Nephron (organoid): ENCODE data around the gene LRRC25.

Experiments
- H3K27ac Mint-ChIP-seq, 3 experiments: 2 replicates each; pipeline ENCODE4 v1.8.0; 2020; ENCODE audit warnings: mixed read lengths in 3 of 3, mild to moderate bottlenecking in 2 of 3, moderate library complexity in 1 of 3
- H3K27me3 Mint-ChIP-seq: 2 replicates; pipeline ENCODE4 v1.8.0; 2021; ENCODE audit warnings: low read depth, mild to moderate bottlenecking, moderate library complexity, mixed read lengths
- H3K36me3 Mint-ChIP-seq: 2 replicates; pipeline ENCODE4 v1.8.0; 2020; ENCODE audit warnings: low read depth, mixed read lengths
- H3K4me1 Mint-ChIP-seq: 2 replicates; pipeline ENCODE4 v1.8.0; 2020; ENCODE audit warnings: mixed read lengths
- H3K4me3 Mint-ChIP-seq, 3 experiments: 2 replicates each; pipeline ENCODE4 v1.8.0; 2020; ENCODE audit warnings: mild to moderate bottlenecking in 3 of 3, mixed read lengths in 3 of 3, moderate library complexity in 2 of 3
- H3K9me3 Mint-ChIP-seq: 2 replicates; pipeline ENCODE4 v1.8.0; 2020; ENCODE audit warnings: mixed read lengths
- TF ChIP-seq, protein P1 (sequence below), 3 experiments: fragments of 200-600 bp; sonication (generic); IDR thresholded peaks; one replicate each; pipeline ENCODE4 v1.5.0; 2021; ENCODE audit warnings: antibody characterized with exemption in 3 of 3; ENCODE audit not compliant: unreplicated experiment in 3 of 3

Gene LRRC25

DNA sequence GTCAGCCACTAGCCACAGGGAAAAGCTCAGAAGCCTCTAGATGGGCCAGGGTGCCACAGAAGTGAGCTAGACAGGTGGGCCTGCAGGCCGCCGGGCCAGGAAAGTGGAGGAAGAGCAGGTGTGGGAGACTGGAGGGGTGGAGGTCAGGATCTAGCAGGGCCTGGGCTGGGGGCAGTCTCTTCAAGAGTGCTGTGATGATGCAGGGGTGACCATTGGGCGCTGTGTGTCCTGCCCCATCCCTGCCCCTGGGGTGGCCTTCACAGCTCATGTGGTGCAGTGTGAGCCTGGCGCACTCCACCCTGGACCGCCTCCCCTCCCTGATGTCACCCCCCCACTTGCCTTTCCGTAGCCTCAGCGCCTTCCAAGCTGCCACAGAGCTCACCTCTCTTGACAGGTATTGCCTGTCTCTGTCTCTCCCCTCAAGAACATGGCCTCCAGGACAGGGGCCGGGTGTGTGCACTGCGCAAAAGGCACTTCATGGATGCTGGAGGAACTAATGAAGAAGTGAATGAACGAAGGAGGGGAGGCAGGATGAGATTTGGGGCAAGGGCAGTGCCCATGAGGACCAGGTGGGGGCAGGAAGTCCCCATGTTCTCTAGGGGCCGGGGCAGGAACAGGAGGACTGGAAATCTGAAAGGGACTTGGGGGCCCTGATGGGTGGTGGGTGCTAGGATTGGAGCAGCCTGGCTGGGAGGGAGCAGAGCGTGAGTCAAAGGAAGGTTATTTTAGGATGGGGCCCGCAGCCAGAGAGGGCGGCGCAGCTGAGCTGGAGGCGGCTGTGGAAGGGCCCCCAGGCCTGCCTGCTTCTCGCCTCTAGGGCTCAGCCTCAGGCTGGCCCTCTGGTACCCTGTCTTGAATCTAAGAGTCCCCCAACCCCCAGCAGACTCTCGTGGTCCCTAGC is 28.3 kb upstream of the LRRC25 start:
- Mint-ChIP-seq H3K9me3 (no peaks in the 10 kb centered on the region), H3K4me3 (peak overlapping the region; percentile 19 to 38 (median 24)), H3K4me1 (peaks cover 46% of the 10 kb centered on the region), H3K27me3 (no peaks in the 10 kb centered on the region), H3K36me3 (peaks cover 4% of the 10 kb centered on the region), H3K27ac (peak overlapping the region; percentile 15 to 59 (median 53))
- TF ChIP-seq, protein P1, sequence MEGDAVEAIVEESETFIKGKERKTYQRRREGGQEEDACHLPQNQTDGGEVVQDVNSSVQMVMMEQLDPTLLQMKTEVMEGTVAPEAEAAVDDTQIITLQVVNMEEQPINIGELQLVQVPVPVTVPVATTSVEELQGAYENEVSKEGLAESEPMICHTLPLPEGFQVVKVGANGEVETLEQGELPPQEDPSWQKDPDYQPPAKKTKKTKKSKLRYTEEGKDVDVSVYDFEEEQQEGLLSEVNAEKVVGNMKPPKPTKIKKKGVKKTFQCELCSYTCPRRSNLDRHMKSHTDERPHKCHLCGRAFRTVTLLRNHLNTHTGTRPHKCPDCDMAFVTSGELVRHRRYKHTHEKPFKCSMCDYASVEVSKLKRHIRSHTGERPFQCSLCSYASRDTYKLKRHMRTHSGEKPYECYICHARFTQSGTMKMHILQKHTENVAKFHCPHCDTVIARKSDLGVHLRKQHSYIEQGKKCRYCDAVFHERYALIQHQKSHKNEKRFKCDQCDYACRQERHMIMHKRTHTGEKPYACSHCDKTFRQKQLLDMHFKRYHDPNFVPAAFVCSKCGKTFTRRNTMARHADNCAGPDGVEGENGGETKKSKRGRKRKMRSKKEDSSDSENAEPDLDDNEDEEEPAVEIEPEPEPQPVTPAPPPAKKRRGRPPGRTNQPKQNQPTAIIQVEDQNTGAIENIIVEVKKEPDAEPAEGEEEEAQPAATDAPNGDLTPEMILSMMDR (IDR thresholded peaks at IDR 0.05; ENCODE audit: unreplicated experiment in 3 of 3), result no peak

DNA sequence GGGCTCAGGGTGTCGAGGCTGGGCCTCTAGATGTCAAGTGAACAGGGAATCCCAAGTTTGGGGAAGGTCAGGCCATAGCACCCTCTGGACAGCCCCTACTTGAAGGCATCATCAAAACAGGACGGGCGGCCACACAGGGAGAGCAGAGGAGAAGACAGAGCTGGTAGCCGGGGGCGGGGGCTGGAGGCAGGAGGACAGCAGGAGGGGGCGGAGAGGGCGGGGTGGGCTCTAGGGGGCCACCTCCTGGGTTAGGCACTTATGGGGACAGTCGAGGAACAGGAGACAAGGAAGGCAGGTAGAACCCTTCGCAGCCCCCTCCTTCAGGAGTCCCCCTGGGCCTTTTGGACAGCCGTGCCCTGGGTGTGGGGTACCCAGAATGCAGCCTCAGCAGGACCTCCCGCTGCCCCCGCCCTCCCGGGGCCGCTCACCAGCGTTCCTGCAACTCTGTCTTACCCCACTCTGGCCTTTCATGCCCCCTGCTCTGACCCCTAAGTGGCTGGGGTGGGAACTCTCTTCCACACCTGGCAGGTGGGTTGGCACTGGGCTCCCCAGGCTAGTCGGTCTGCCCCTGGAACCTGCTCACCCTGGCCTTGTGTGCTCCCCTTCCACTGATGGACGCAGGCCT is 27.6 kb upstream of the LRRC25 start:
- peak overlapping the region in 1 of 3 experiments; percentile 38 for H3K4me3 Mint-ChIP-seq
- no peaks in the 10 kb centered on the region for H3K27me3 Mint-ChIP-seq
- H3K9me3 Mint-ChIP-seq, result no peaks in the 10 kb centered on the region
- peaks cover 4% of the 10 kb centered on the region for H3K36me3 Mint-ChIP-seq
- peak overlapping the region in 1 of 3 experiments; percentile 59 for H3K27ac Mint-ChIP-seq
- TF ChIP-seq, protein P1 (IDR thresholded peaks at IDR 0.05; ENCODE audit: unreplicated experiment in 3 of 3), result no peak
- peaks cover 46% of the 10 kb centered on the region for H3K4me1 Mint-ChIP-seq

DNA sequence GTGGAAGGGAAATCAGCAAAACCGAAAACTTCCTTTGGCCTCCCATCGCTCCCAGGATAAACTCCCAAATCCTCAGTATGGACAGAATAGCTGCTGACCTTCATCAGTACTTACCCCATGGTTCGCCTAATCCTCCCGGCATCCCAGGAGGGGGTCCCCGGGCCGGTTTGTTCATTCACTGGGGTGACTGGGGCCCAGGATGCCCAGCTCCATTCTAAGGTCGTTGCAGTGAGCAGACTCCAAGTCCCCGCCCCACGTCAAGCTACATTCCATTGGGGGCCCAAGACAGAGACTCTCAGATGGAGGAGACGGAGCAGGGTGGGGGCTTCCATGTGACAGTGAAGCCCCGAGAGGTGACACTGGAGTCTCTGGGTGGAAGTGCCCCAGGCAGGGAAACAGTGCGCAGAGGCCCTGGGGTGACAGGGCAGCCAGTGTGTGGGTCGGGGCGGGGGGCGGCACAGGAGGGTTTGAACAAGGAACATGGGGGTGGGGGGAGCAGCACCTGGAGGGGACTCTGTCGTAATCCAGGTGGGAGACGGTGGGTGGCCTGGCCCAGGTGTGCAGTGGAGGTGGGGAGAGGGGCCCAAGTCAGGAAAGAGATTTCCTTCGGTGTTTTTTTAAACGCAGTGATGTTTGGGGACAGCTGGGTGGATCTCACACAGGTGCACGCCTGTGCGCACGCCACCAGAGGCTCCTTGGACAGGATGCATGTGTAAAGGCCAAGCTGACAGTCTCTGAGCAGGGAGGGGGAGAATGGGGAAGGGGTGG is 26.9 kb upstream of the LRRC25 start:
- Mint-ChIP-seq H3K4me3 (peak overlapping the region; percentile 53 to 80 (median 64)), H3K9me3 (no peaks in the 10 kb centered on the region), H3K36me3 (peaks cover 4% of the 10 kb centered on the region), H3K27ac (peak overlapping the region in 2 of 3 experiments; percentile 64 to 67), H3K27me3 (no peaks in the 10 kb centered on the region), H3K4me1 (peaks cover 47% of the 10 kb centered on the region)
- TF ChIP-seq, protein P1 (IDR thresholded peaks at IDR 0.05; ENCODE audit: unreplicated experiment in 3 of 3), result no peak

DNA sequence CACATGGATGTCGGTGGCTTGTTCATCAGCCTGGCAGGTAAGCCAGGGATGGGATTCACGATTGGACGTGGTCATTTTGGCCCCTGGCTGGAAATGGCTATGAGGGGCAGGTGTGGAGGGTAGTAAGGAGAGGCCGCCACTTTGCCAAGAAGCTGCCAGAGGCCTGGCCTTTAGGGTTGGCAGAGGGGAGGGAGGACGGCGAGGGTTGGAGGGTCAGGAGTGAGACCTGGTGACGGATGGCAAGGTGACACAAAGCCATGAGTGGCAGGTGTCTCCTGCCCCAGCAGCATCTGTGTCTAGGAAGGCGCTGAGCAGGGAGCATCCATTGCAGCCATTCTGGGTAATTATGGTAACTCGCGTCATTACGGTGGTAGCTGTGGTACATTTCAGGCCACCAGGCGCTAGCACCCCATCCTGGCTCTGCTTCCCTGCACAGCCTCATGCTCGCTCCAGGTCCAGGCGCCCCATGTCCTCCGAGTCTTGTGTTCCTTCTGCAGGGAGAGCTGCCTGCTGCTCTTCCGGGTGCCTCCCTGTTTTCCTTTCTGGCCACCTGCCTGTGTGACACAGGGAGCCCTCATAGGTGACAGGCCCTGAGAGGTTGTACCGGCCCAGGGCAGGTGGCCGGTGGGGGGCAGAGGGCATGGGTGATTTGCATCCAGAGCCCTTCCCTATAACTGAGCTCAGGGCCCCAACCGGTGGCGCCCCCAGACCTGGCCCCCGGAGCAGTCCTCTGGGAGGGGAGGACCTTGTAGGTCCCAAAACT is 26.0 kb upstream of the LRRC25 start:
- H3K27ac Mint-ChIP-seq, result peak overlapping the region; percentile 64 to 71 (median 70)
- no peaks in the 10 kb centered on the region for H3K9me3 Mint-ChIP-seq
- TF ChIP-seq, protein P1 (IDR thresholded peaks at IDR 0.05; ENCODE audit: unreplicated experiment in 3 of 3), result no peak
- peaks cover 4% of the 10 kb centered on the region for H3K36me3 Mint-ChIP-seq
- peaks cover 53% of the 10 kb centered on the region for H3K4me1 Mint-ChIP-seq
- H3K4me3 Mint-ChIP-seq, result peak overlapping the region in 2 of 3 experiments; percentile 79 to 83
- no peaks in the 10 kb centered on the region for H3K27me3 Mint-ChIP-seq

DNA sequence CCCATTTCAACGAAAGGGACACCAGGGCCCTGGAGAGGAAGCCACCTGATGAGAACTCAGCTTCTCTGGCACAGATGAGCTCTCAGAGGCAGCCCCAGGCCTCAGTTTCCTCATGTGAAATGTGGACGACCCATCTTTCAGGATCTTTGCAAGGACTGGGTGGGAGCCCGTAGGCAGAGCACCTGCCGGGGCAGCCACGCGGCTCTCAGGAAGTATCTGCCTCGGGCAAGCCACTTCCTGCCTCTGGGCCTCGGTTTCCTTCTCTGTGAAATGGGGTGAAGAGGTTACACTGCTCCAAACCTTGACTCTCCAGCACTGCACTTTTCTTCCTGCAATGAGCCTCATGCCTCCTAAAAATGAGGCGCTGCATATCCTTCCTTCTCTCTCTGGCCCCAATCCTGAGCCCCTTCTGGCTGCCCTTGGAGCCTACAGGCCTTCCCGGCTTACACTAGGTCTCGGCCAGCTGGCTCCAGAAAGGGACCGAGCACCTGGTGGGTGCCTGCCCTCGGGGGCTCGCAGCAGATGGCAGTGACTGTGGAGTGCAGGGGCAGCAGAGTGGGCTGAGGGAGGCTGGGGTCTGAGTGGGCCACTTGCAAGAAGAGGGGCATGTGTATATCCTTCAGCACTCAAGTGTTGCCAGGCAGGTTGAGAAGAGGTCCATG is 25.2 kb upstream of the LRRC25 start:
- Mint-ChIP-seq H3K27me3 (no peaks in the 10 kb centered on the region), H3K9me3 (no peaks in the 10 kb centered on the region), H3K4me3 (peak overlapping the region; percentile 58 to 83 (median 79)), H3K36me3 (peaks cover 4% of the 10 kb centered on the region), H3K27ac (peak overlapping the region; percentile 64 to 71 (median 70)), H3K4me1 (peaks cover 60% of the 10 kb centered on the region)
- TF ChIP-seq, protein P1 (IDR thresholded peaks at IDR 0.05; ENCODE audit: unreplicated experiment in 3 of 3), result no peak
